Measurements from ENCODE around the gene TFDP1.

- no peak for TF ChIP-seq EZH2 (IDR thresholded peaks at IDR 0.05; ENCODE audit: insufficient read depth, poor library complexity, severe bottlenecking)
- TF ChIP-seq EZH2phosphoT487 (IDR thresholded peaks at IDR 0.05; ENCODE audit: insufficient read depth, low read depth): no peak
These were observed 59.0 kb downstream of the TFDP1 start for GRCh38 chr13:113643593-113643992.
